Keratinocyte (primary cell): ENCODE data around the gene TMEM220. TPM values are rescaled to one million over a fixed set of nuclear protein-coding genes. Genes with fewer than 3 reads are reported as not detected.

ENCODE experiments used
- DNase-seq: peaks from one replicate; pipeline ENCODE4 v3.0.0-alpha.2; 2011; ENCODE audit warnings: low read depth, missing footprints, low spot score
- FAIRE-seq: peaks from 2 replicates; lab custom pipeline; 2011; peaks lifted over from hg19 to GRCh38; lab: Jason Lieb, UNC
- H2AFZ ChIP-seq: 2 replicates; pipeline ENCODE4 v1.6.0; 2012; ENCODE audit warnings: low read length, control low read depth, inconsistent platforms; ENCODE audit not compliant: control insufficient read depth
- H3K27ac ChIP-seq: 2 replicates; pipeline ENCODE4 v1.5.1; 2011; ENCODE audit warnings: low read length; ENCODE audit not compliant: control insufficient read depth, insufficient read depth
- H3K27me3 ChIP-seq: 3 replicates; pipeline ENCODE4 v1.6.0; 2011; ENCODE audit warnings: low read length; ENCODE audit not compliant: control insufficient read depth, insufficient read depth; ENCODE audit errors: extremely low read depth
- H3K36me3 ChIP-seq, 2 experiments: 2 replicates in 1 of 2; 3 replicates in 1 of 2; pipeline ENCODE4 v1.5.1; 2011; ENCODE audit warnings: low read length in 2 of 2, mild to moderate bottlenecking in 1 of 2; ENCODE audit not compliant: control insufficient read depth in 2 of 2, insufficient read depth in 2 of 2; ENCODE audit errors: extremely low read depth in 1 of 2
- H3K4me1 ChIP-seq: 3 replicates; pipeline ENCODE4 v1.5.1; 2011; ENCODE audit warnings: low read length; ENCODE audit not compliant: control insufficient read depth, insufficient read depth; ENCODE audit errors: extremely low read depth
- H3K4me2 ChIP-seq: 3 replicates; pipeline ENCODE4 v1.6.0; 2011; ENCODE audit warnings: low read depth, low read length; ENCODE audit not compliant: control insufficient read depth, insufficient read depth; ENCODE audit errors: extremely low read depth
- H3K4me3 ChIP-seq, 3 experiments: fragments of 200-600 bp in 1 of 3; sonication (generic) in 1 of 3; 2 replicates in 2 of 3; 3 replicates in 1 of 3; pipeline ENCODE4 v1.5.1; 2011 to 2016; ENCODE audit warnings: low read length in 3 of 3, mild to moderate bottlenecking in 3 of 3, control low read depth in 2 of 3, inconsistent platforms in 1 of 3, low read depth in 1 of 3, mixed read lengths in 1 of 3, mixed run types in 1 of 3, moderate library complexity in 1 of 3; ENCODE audit not compliant: control insufficient read depth in 2 of 3, insufficient read depth in 2 of 3; ENCODE audit errors: extremely low read depth in 1 of 3
- H3K79me2 ChIP-seq: 2 replicates; pipeline ENCODE4 v1.6.0; 2012; ENCODE audit warnings: low read length; ENCODE audit not compliant: control insufficient read depth, insufficient read depth
- H3K9ac ChIP-seq: 3 replicates; pipeline ENCODE4 v1.6.0; 2011; ENCODE audit warnings: low read length; ENCODE audit not compliant: control insufficient read depth, insufficient read depth; ENCODE audit errors: extremely low read depth
- H3K9me1 ChIP-seq: 3 replicates; pipeline ENCODE4 v1.6.0; 2011; ENCODE audit warnings: low read length; ENCODE audit not compliant: control insufficient read depth, insufficient read depth; ENCODE audit errors: extremely low read depth
- H3K9me3 ChIP-seq: 2 replicates; pipeline ENCODE4 v1.5.1; 2012; ENCODE audit warnings: low read depth, low read length; ENCODE audit not compliant: control insufficient read depth
- H4K20me1 ChIP-seq: 3 replicates; pipeline ENCODE4 v1.6.0; 2011; ENCODE audit warnings: low read length; ENCODE audit not compliant: control insufficient read depth, insufficient read depth; ENCODE audit errors: extremely low read depth
- EZH2 ChIP-seq: IDR thresholded peaks from one replicate; pipeline ENCODE4 v1.6.1; 2012; ENCODE audit warnings: inconsistent platforms, mild to moderate bottlenecking, low read length, moderate library complexity
- dilution Hi-C: fragments of 300-500 bp; cut with MboI; formaldehyde crosslinking; loops from one replicate; pipeline ENCODE4 v1.7.0; 2020; ENCODE audit warnings: low sequenced_read_pairs; ENCODE audit not compliant: extremely low pct_ligation_motif_present
- polyA plus RNA-seq, 5 experiments: library from polyadenylated mRNA; depleted of rRNA in 3 of 5; stranded (reverse) in 3 of 5; stranded (forward) in 1 of 5; unstranded in 1 of 5; fragments of >200 nt; gene quantifications; 1 replicate in 1 of 5; 2 replicates in 3 of 5; 3 replicates in 1 of 5; pipeline versions ENCODE4 v1.2.1 to v1.2.3, GENCODE V29; 2011 to 2012; ENCODE audit warnings: missing spikeins in 2 of 5, low read depth in 1 of 5, low replicate concordance in 1 of 5
- TF ChIP-seq, protein P1 (sequence below), 3 experiments: IDR thresholded peaks in 1 of 3; conservative IDR thresholded peaks in 1 of 3; optimal IDR thresholded peaks in 1 of 3; 2 replicates in 2 of 3; 3 replicates in 1 of 3; pipeline versions ENCODE3 to v1.5.1; 2011; ENCODE audit warnings: low read length in 3 of 3, mild to moderate bottlenecking in 3 of 3, moderate library complexity in 2 of 3, control low read depth in 1 of 3, inconsistent platforms in 1 of 3; ENCODE audit not compliant: insufficient read depth in 2 of 3; ENCODE audit errors: extremely low read depth in 1 of 3

The TMEM220 gene
- polyA plus RNA-seq, 1 donor (not counting 4 experiments of a cell fraction or from before 2014, with no cell fraction given), result 3.3 TPM

DNA sequence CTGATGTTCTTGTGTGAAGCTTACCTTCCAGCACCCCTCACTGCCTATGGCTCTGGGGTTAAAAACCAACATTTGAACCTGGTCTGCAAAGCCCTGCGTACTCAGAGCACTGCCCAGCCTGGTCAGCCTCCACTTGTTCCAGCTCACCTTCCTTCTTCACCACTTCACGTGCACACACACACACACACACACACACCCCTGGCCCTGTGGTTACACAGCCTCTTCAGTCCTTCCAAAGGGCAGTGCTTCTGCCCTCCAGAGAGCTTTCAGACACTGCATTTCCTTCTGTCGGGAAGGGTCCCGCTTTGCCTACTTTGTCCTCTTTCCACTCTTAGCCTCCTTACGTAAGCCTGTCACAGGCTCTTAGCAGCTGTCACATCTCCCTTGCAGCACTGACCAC is 9.6 kb upstream of the TMEM220 start:
- H3K9me1 ChIP-seq, result no peaks in the 10 kb centered on the region
- DNase-seq (no peak), FAIRE-seq (no peak)
- H3K4me3 ChIP-seq, result no peak overlapping the region
- H2AFZ ChIP-seq, result no peak overlapping the region
- no peak overlapping the region for H3K9ac ChIP-seq
- H3K79me2 ChIP-seq, result no peaks in the 10 kb centered on the region
- dilution Hi-C loops, result no loop called here
- peaks cover 3% of the 10 kb centered on the region for H3K4me1 ChIP-seq
- no peak overlapping the region for H3K4me2 ChIP-seq
- no peaks in the 10 kb centered on the region for H3K9me3 ChIP-seq
- peaks cover 8% of the 10 kb centered on the region for H3K27me3 ChIP-seq
- H3K36me3 ChIP-seq, result no peaks in the 10 kb centered on the region
- TF ChIP-seq, protein P1, sequence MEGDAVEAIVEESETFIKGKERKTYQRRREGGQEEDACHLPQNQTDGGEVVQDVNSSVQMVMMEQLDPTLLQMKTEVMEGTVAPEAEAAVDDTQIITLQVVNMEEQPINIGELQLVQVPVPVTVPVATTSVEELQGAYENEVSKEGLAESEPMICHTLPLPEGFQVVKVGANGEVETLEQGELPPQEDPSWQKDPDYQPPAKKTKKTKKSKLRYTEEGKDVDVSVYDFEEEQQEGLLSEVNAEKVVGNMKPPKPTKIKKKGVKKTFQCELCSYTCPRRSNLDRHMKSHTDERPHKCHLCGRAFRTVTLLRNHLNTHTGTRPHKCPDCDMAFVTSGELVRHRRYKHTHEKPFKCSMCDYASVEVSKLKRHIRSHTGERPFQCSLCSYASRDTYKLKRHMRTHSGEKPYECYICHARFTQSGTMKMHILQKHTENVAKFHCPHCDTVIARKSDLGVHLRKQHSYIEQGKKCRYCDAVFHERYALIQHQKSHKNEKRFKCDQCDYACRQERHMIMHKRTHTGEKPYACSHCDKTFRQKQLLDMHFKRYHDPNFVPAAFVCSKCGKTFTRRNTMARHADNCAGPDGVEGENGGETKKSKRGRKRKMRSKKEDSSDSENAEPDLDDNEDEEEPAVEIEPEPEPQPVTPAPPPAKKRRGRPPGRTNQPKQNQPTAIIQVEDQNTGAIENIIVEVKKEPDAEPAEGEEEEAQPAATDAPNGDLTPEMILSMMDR (optimal IDR thresholded peaks at IDR 0.05 in 1 of 3, IDR thresholded peaks at IDR 0.05 in 1 of 3, conservative IDR thresholded peaks at IDR 0.05 in 1 of 3; ENCODE audit: extremely low read depth in 1 of 3, insufficient read depth in 2 of 3, low read length in 3 of 3), result no peak
- TF ChIP-seq EZH2, result no peak
- H4K20me1 ChIP-seq, result no peaks in the 10 kb centered on the region
- H3K27ac ChIP-seq, result no peak overlapping the region

DNA sequence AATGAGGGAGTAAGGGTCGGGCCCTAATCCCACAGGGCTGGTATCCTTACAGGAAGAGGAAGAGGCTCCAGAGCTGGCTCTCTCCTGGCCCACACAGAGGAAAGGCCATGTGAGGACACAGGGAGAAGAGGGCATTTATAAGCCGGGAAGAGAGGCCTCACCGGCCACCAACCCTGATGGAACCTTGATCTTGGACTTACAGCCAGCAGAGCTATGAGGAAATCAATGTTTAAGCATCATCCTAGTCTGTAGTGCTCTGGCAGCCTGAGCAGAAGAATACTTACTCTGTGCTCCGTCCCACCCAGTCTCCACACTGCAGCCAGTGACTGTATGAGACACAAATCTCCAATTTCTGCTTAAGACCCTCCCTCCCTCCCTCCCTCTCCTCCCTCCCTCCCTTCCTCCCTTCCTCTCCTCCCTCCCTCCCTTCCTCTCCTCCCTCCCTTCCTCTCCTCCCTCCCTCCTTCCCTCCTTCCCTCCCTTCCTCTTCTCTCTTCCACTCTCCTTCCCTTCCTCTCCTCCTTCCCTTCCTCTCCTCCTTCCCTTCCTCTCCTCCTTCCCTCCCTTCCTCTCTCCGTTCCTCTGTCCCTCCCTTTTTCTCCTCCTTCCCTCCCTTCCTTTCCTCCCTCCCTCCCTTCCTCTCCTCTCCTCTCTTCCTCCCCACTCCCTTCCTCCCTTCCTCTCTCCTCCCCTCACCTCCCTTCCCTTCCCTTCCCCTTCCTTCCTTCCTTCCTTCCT is 8.9 kb upstream of the TMEM220 start:
- Histone ChIP-seq H3K9me3 (no peaks in the 10 kb centered on the region), H2AFZ (no peak overlapping the region), H3K36me3 (no peaks in the 10 kb centered on the region), H3K9ac (no peak overlapping the region), H3K4me1 (peaks cover 3% of the 10 kb centered on the region), H3K4me2 (no peak overlapping the region), H3K9me1 (no peaks in the 10 kb centered on the region), H3K4me3 (no peak overlapping the region), H3K27me3 (peaks cover 8% of the 10 kb centered on the region), H3K27ac (no peak overlapping the region), H3K79me2 (no peaks in the 10 kb centered on the region), H4K20me1 (no peaks in the 10 kb centered on the region)
- DNase-seq (no peak), FAIRE-seq (no peak)
- dilution Hi-C loops, result no loop called here
- TF ChIP-seq, protein P1 (optimal IDR thresholded peaks at IDR 0.05 in 1 of 3, IDR thresholded peaks at IDR 0.05 in 1 of 3, conservative IDR thresholded peaks at IDR 0.05 in 1 of 3; ENCODE audit: extremely low read depth in 1 of 3, insufficient read depth in 2 of 3, low read length in 3 of 3), result no peak
- no peak for TF ChIP-seq EZH2
